Measurements from ENCODE around the gene IKBKE. TPM values are rescaled to one million over a fixed set of nuclear protein-coding genes. Genes with fewer than 3 reads are reported as not detected.

The IKBKE gene
- total and polyA plus RNA-seq, 2 donors = 3.5 to 5.8 TPM

DNA sequence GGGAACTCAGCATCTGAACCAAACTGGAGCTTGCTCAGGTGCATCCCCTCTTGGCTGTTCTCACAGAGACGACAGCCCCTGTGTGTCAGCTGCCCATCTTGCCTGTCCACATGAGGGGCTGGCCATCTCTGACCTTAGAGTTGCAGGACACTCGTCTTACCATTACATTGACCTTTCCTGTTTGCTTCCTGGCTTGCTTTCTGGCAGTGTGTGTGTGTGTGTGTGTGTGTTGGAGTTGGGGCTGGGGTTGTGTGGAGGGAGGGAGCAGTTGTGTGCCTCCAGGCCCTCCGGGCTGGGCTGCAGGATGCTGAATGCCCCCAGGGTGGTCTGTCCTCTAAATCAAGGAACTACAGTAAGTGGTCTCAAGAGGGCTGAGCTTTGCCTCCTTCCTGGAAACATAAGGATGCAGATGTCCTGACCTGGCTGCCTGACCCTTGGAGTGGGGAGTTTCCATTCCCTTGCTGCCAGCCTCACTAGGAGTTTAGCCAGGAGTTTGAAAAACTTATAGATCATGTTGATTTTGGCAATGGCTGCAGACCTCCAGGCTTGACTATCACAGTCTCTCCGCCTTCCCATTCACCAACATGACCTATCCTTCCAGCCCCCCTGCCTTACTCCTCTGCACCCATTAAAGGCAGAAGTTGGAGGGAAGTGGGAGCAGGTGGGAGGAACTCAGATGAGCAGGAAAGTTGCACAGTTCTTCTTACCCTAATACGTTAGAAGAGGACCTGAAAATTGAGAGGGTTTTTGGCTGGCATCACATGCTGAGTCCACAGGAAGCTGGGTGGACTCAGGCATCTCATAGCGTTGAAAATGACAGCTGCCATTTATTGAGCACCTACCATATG lies 56.0 kb downstream of the IKBKE start:
- Histone ChIP-seq H3K4me1 (ENCODE audit: insufficient read depth) (no peaks in the 10 kb centered on the region), H3K36me3 (ENCODE audit: insufficient read depth) (no peaks in the 10 kb centered on the region), H3K4me3 (ENCODE audit: low read depth, low read length) (no peak overlapping the region), H3K27ac (ENCODE audit: low read depth) (no peak overlapping the region)
- WGBS = 74% methylated on average over 6 of the region's 6 CpGs
- DNase-seq (ENCODE audit: extremely low spot score) = no peak

DNA sequence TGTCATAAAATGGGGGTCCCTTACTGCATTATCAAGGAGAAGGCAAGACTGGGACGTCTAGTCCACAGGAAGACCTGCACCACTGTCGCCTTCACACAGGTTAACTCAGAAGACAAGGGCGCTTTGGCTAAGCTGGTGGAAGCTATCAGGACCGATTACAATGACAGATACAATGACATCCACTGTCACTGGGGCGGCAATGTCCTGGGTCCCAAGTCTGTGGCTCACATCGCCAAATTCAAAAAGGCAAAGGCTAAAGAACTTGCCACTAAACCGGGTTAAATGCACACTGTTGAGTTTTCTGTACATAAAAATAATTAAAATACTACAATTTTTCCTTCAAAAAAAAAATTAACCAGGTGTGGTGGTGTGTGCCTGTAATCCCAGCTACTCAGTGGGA lies 59.1 kb downstream of the IKBKE start:
- DNase-seq (ENCODE audit: extremely low spot score) = no peak
- Histone ChIP-seq H3K4me1 (ENCODE audit: insufficient read depth) (no peaks in the 10 kb centered on the region), H3K4me3 (ENCODE audit: low read depth, low read length) (no peak overlapping the region), H3K27ac (ENCODE audit: low read depth) (no peak overlapping the region), H3K36me3 (ENCODE audit: insufficient read depth) (no peaks in the 10 kb centered on the region)
- WGBS = 96% methylated on average over 7 of the region's 7 CpGs

DNA sequence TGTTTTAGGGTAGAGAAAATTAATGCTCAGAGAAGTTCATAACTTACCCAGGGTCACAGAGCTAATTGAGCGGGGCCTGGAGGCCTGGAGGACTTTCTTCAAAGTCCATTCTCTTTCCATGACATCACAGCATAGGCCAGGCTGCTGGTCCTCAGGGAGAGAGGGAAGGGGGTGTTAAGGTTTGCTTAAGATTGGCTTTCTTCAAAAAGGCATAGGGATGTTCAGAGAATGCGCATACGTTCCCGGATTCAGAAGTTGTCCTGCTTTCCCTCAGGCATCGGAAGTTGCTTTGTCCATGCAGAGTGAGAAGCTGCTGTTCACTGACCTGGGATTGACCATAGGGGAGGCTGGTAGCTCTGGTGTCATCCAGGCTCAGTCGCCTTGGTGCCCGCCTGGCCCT lies 62.1 kb downstream of the IKBKE start:
- Histone ChIP-seq H3K36me3 (ENCODE audit: insufficient read depth) (no peaks in the 10 kb centered on the region), H3K4me3 (ENCODE audit: low read depth, low read length) (no peak overlapping the region), H3K4me1 (ENCODE audit: insufficient read depth) (no peaks in the 10 kb centered on the region), H3K27ac (ENCODE audit: low read depth) (no peak overlapping the region)
- WGBS = 94% methylated on average over 7 of the region's 7 CpGs
- no peak for DNase-seq (ENCODE audit: extremely low spot score)

- 90% methylated on average over 3 of the region's 3 CpGs for WGBS
- DNase-seq (ENCODE audit: extremely low spot score) = no peak
- H3K4me3 ChIP-seq (ENCODE audit: low read depth, low read length) = no peak overlapping the region
- H3K4me1 ChIP-seq (ENCODE audit: insufficient read depth) = no peaks in the 10 kb centered on the region
- H3K36me3 ChIP-seq (ENCODE audit: insufficient read depth) = no peaks in the 10 kb centered on the region
- no peak overlapping the region for H3K27ac ChIP-seq (ENCODE audit: low read depth)
Measured at GRCh38 chr1:206534552-206534951, 64.3 kb downstream of the IKBKE start.

DNA sequence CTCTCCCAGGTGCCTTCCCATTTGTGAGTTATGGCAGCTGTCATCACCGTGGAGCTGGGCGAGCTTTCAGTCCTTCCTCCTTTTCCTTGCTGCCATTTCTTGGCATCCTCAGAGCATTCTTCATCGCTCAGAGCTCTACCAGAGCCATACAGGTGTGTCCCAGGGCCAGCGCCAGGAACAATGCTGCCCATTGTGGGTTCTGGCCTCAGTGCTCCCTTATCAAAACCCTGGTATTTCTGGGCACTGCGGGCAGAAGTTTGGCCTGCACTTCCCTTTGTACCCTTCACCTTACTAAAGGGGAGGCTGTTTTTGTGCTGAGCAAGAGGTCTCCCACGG lies 65.5 kb downstream of the IKBKE start:
- no peak overlapping the region for H3K27ac ChIP-seq (ENCODE audit: low read depth)
- no peaks in the 10 kb centered on the region for H3K36me3 ChIP-seq (ENCODE audit: insufficient read depth)
- WGBS = 83% methylated on average over 6 of the region's 6 CpGs
- no peak overlapping the region for H3K4me3 ChIP-seq (ENCODE audit: low read depth, low read length)
- H3K4me1 ChIP-seq (ENCODE audit: insufficient read depth) = no peaks in the 10 kb centered on the region
- DNase-seq (ENCODE audit: extremely low spot score) = no peak

- DNase-seq (ENCODE audit: extremely low spot score) = no peak
- Histone ChIP-seq H3K27ac (ENCODE audit: low read depth) (no peak overlapping the region), H3K4me3 (ENCODE audit: low read depth, low read length) (no peak overlapping the region), H3K4me1 (ENCODE audit: insufficient read depth) (no peaks in the 10 kb centered on the region), H3K36me3 (ENCODE audit: insufficient read depth) (no peaks in the 10 kb centered on the region)
- 80% methylated on average over 4 of the region's 4 CpGs for WGBS
Measured at GRCh38 chr1:206537141-206537540, 66.9 kb downstream of the IKBKE start.

GRCh38 chr1:206538086-206538770 lies 68.0 kb downstream of the IKBKE start:
- no peak overlapping the region for H3K27ac ChIP-seq (ENCODE audit: low read depth)
- DNase-seq (ENCODE audit: extremely low spot score) = no peak
- H3K36me3 ChIP-seq (ENCODE audit: insufficient read depth) = no peaks in the 10 kb centered on the region
- WGBS = 89% methylated on average over 6 of the region's 6 CpGs
- H3K4me3 ChIP-seq (ENCODE audit: low read depth, low read length) = no peak overlapping the region
- H3K4me1 ChIP-seq (ENCODE audit: insufficient read depth) = no peaks in the 10 kb centered on the region

DNA sequence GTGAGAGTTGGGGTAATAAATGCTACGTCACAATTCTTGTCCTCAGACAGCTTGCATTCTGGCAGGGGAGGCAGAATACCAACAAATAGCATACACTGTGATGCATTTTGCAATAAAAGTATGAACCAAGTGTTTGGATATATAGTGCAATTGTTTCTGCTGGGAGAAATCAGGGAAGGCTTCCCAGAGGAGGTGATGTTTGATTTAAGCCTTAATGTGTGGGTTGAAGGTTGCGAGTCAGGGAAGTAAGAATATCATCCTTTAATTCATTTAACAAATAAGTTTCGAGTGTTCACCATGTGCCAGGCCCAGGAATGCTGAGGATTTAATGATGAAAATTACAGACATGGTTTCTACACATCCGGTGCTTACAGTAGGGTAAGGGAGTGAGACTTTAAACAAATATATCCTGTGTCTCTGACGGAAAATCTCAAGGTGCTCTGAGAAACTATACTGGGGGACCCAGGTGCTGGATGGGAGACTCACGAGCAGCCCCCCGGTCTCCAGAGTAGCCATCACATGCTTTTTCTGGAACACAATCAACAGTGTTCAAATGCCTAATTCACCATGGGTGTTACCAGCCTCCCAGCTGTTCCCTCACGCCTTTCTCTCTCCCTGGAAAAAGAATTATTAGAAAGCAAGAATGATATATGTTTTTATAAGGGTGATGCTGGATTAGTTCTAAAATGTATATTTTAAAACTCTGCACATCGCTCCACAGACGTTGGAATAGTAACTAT lies 68.8 kb downstream of the IKBKE start:
- no peak for DNase-seq (ENCODE audit: extremely low spot score)
- Histone ChIP-seq H3K27ac (ENCODE audit: low read depth) (no peak overlapping the region), H3K4me3 (ENCODE audit: low read depth, low read length) (no peak overlapping the region), H3K4me1 (ENCODE audit: insufficient read depth) (no peaks in the 10 kb centered on the region), H3K36me3 (ENCODE audit: insufficient read depth) (no peaks in the 10 kb centered on the region)
- WGBS = 92% methylated on average over 10 of the region's 10 CpGs

- no peaks in the 10 kb centered on the region for H3K4me1 ChIP-seq (ENCODE audit: insufficient read depth)
- H3K36me3 ChIP-seq (ENCODE audit: insufficient read depth) = no peaks in the 10 kb centered on the region
- peak overlapping the region; percentile 59 for H3K27ac ChIP-seq (ENCODE audit: low read depth)
- no peak overlapping the region for H3K4me3 ChIP-seq (ENCODE audit: low read depth, low read length)
- WGBS = 45% methylated on average over 8 of the region's 8 CpGs
- DNase-seq (ENCODE audit: extremely low spot score) = no peak
Measured at GRCh38 chr1:206540044-206540780, 69.9 kb downstream of the IKBKE start.

DNA sequence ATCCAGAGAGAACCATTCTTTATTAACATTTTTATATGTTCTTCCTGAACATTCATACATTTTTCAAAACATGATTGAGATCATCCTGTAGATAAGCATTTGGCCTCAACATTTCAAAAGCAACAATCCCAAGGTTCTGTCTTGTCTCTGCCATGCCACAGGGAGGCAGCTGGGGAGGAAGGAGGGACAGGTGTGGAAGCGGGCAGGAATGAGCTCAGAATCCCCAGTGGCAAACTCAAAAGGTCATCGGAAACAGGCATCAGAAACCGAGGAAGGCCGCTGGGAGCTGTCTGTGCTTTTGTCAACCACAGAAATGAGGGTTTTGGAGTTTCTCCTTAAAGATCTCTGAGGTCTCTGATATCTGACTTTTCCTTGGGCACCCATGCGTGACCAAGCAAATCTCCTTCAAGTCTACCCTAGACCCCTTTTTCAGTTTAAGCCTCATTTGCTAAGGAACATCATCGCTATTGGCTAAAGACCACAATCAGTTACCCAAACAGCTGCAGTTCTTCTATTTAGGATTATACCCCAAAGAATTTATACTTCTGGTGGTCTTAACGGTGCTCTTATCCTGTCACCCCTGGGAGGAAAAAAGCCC lies 71.1 kb downstream of the IKBKE start:
- WGBS = 92% methylated on average over 7 of the region's 7 CpGs
- DNase-seq (ENCODE audit: extremely low spot score) = no peak
- H3K27ac ChIP-seq (ENCODE audit: low read depth) = no peak overlapping the region
- H3K4me1 ChIP-seq (ENCODE audit: insufficient read depth) = no peaks in the 10 kb centered on the region
- no peaks in the 10 kb centered on the region for H3K36me3 ChIP-seq (ENCODE audit: insufficient read depth)
- no peak overlapping the region for H3K4me3 ChIP-seq (ENCODE audit: low read depth, low read length)

- no peak overlapping the region for H3K27ac ChIP-seq (ENCODE audit: low read depth)
- no peak for DNase-seq (ENCODE audit: extremely low spot score)
Measured at GRCh38 chr1:206544562-206545257, 74.4 kb downstream of the IKBKE start.

GRCh38 chr1:206545351-206545750 lies 75.1 kb downstream of the IKBKE start:
- no peak overlapping the region for H3K4me3 ChIP-seq (ENCODE audit: low read depth, low read length)
- WGBS = 100% methylated on average over 1 of the region's 1 CpG

More at GRCh38 chr1:206544562-206545257, 74.4 kb downstream of the IKBKE start:
- WGBS = 12% methylated on average over 9 of the region's 9 CpGs
- Histone ChIP-seq H3K36me3 (ENCODE audit: insufficient read depth) (no peaks in the 10 kb centered on the region), H3K4me3 (ENCODE audit: low read depth, low read length) (no peak overlapping the region), H3K4me1 (ENCODE audit: insufficient read depth) (no peaks in the 10 kb centered on the region)

More at GRCh38 chr1:206545351-206545750, 75.1 kb downstream of the IKBKE start:
- Histone ChIP-seq H3K4me1 (ENCODE audit: insufficient read depth) (no peaks in the 10 kb centered on the region), H3K27ac (ENCODE audit: low read depth) (no peak overlapping the region), H3K36me3 (ENCODE audit: insufficient read depth) (no peaks in the 10 kb centered on the region)
- DNase-seq (ENCODE audit: extremely low spot score) = no peak

Data from urinary bladder (tissue), 4 donors.